RWPE1 (cell line): ENCODE measurements around the gene FAM90A1.
A peak's percentile ranks its signal among the peaks of the same experiment; 100 is the strongest.
"Not testable (repeated sequence)": the region's sequence is repeated elsewhere in the genome, so short reads cannot be mapped to it uniquely, and the experiment has no call there.

Experiments
- CTCF ChIA-PET: fragments of 350-600 bp; sonication (Branson Sonifier 250); formaldehyde crosslinking; extraction: SDS; loops from one replicate; lab custom pipeline; 2021; lab: Yijun Ruan, JAX
- POLR2A ChIA-PET: fragments of 400-600 bp; formaldehyde crosslinking; extraction: SDS; loops from one replicate; lab custom pipeline; 2020; ENCODE audit warnings: antibody characterized with exemption; ENCODE audit not compliant: low non-redundant PET; lab: Yijun Ruan, JAX
- DNase-seq: peaks from one replicate; pipeline ENCODE4 v3.0.0; 2012; ENCODE audit warnings: low spot score
- H3K27ac ChIP-seq: fragments of 450-650 bp; 2 replicates; pipeline ENCODE4 v1.5.1; 2017
- TF ChIP-seq, protein P1 (sequence below): fragments of 450-650 bp; conservative IDR thresholded peaks from 2 replicates; pipeline ENCODE4 v1.5.1; 2017; ENCODE audit warnings: low read depth, mild to moderate bottlenecking

FAM90A1 gene

DNA sequence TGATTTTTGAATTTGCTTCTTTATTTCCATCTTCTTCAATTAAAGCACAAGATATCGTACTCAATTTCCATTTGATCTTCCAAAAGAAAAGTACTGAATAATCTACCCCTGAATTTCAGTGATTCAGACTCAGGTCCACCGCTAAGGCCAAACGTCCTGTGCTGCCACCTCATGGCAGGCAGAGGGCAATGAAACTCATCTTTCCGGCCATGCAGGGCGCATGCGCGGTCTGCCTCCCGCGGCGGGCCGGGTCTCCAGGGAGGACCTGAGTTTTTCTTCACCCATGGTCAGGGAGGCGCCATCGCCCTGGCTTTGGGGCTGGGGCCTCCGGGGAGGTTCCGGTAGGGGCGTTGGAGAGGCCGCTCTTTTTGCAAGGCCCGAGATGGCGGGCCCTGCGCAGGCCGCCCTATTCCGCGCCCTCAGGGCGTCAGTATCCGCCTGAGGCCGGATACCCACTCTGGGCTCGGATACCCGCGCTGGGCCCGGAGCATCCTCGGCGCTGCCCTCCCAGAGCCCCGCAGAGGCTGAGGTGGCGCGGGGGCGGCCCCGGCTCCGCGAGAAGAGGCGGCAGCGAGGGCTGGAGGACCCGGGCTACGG, 47.3 kb downstream of the FAM90A1 start:
- POLR2A ChIA-PET, CTCF ChIA-PET, H3K27ac ChIP-seq: not testable (repeated sequence)
- DNase-seq: peak; percentile 62
- TF ChIP-seq, protein P1, sequence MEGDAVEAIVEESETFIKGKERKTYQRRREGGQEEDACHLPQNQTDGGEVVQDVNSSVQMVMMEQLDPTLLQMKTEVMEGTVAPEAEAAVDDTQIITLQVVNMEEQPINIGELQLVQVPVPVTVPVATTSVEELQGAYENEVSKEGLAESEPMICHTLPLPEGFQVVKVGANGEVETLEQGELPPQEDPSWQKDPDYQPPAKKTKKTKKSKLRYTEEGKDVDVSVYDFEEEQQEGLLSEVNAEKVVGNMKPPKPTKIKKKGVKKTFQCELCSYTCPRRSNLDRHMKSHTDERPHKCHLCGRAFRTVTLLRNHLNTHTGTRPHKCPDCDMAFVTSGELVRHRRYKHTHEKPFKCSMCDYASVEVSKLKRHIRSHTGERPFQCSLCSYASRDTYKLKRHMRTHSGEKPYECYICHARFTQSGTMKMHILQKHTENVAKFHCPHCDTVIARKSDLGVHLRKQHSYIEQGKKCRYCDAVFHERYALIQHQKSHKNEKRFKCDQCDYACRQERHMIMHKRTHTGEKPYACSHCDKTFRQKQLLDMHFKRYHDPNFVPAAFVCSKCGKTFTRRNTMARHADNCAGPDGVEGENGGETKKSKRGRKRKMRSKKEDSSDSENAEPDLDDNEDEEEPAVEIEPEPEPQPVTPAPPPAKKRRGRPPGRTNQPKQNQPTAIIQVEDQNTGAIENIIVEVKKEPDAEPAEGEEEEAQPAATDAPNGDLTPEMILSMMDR: peak; percentile 64

DNA sequence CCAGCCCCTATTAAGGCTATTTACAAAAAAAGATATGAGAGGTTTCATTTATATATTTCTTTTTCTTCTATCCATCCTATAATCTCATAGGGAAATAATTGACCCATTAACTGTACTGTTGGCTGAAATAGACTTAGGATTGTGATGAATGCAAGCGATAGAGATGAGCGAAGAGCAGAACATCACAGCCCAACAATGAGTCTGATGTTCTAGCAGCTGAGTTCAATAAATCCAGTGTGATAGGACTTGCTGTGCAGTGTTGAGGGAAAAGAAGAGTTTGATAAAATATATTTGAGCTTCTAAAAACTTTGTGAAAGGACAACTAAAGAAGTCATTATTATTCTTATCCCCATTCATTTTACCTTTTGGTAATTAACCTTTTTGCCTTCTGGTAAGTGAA, 54.5 kb downstream of the FAM90A1 start:
- not testable (repeated sequence) for DNase-seq

More for the DNA sequence above, 54.5 kb downstream of the FAM90A1 start:
- POLR2A ChIA-PET, H3K27ac ChIP-seq, CTCF ChIA-PET: not testable (repeated sequence)
